HepG2 (cell line): ENCODE results near the gene ADAMTSL4. TPM values are rescaled to one million over a fixed set of nuclear protein-coding genes. Genes with fewer than 3 reads are reported as not detected.

Experiments
- CBX5 ChIP-seq: sonication (generic); formaldehyde crosslinking; IDR thresholded peaks from 2 replicates; pipeline ENCODE4 v1.4.0; 2020; ENCODE audit warnings: missing genetic modification reagents, borderline replicate concordance
- HOXA3 ChIP-seq: sonication (generic); formaldehyde crosslinking; IDR thresholded peaks from 2 replicates; pipeline ENCODE4 v1.5.0; 2020; ENCODE audit warnings: missing genetic modification reagents
- MBD4 ChIP-seq: IDR thresholded peaks from 2 replicates; pipeline ENCODE4 v1.6.1; 2012; ENCODE audit warnings: low read length, inconsistent platforms, borderline replicate concordance
- NFKB2 ChIP-seq: sonication (generic); formaldehyde crosslinking; IDR thresholded peaks from 2 replicates; pipeline ENCODE4 v1.4.0; 2020; ENCODE audit warnings: missing genetic modification reagents, borderline replicate concordance
- RBM39 ChIP-seq: fragments of 200-400 bp; formaldehyde crosslinking; IDR thresholded peaks from one replicate; pipeline ENCODE4 v1.6.1; 2018; ENCODE audit warnings: antibody characterized with exemption, mild to moderate bottlenecking, low read depth, low read length; ENCODE audit not compliant: poor library complexity, severe bottlenecking
- SIN3B ChIP-seq: fragments of 150-350 bp; IDR thresholded peaks from 2 replicates; pipeline ENCODE4 v1.6.1; 2014; ENCODE audit warnings: low read length
- TARDBP ChIP-seq: sonication (generic); formaldehyde crosslinking; IDR thresholded peaks from 2 replicates; pipeline ENCODE4 v1.8.0; 2022; ENCODE audit warnings: mild to moderate bottlenecking, missing genetic modification reagents
- ZNF777 ChIP-seq: sonication (generic); formaldehyde crosslinking; IDR thresholded peaks from 2 replicates; pipeline ENCODE4 v1.4.0; 2020; ENCODE audit warnings: missing genetic modification reagents
- polyA plus RNA-seq, 8 experiments: library from polyadenylated mRNA; depleted of rRNA in 3 of 8; stranded (reverse) in 7 of 8; unstranded in 1 of 8; fragments of >200 nt; fragmentation: Illumina TruSeq in 4 of 8; extraction: Trizol in 4 of 8; gene quantifications; 2 replicates each; pipeline versions ENCODE4 v1.2.1 to v1.2.3, GENCODE V29; 2011 to 2016; ENCODE audit warnings: low read depth in 4 of 8, missing spikeins in 1 of 8, mixed read lengths in 1 of 8; ENCODE audit not compliant: insufficient read depth in 1 of 8
- total RNA-seq, 5 experiments: library from RNA; depleted of rRNA; stranded (reverse); fragments of >200 nt; fragmentation: Illumina TruSeq; extraction: Trizol; gene quantifications; 2 replicates each; pipeline ENCODE4 v1.2.3, GENCODE V29; 2016; ENCODE audit warnings: low read depth in 1 of 5
- TF ChIP-seq, protein P1 (sequence below): sonication (generic); formaldehyde crosslinking; IDR thresholded peaks from 2 replicates; pipeline ENCODE4 v1.8.0; 2022; ENCODE audit warnings: mild to moderate bottlenecking, missing genetic modification reagents; ENCODE audit not compliant: insufficient replicate concordance
- TF ChIP-seq, protein P2 (sequence below): sonication (generic); formaldehyde crosslinking; IDR thresholded peaks from 2 replicates; pipeline ENCODE4 v1.8.1; 2023; ENCODE audit warnings: mild to moderate bottlenecking, moderate library complexity, missing genetic modification reagents
- TF ChIP-seq, protein P3 (sequence below): sonication (generic); formaldehyde crosslinking; IDR thresholded peaks from 2 replicates; pipeline ENCODE4 v1.4.0; 2020; ENCODE audit warnings: missing genetic modification reagents
- TF ChIP-seq, protein P4 (sequence below): sonication (generic); formaldehyde crosslinking; IDR thresholded peaks from 2 replicates; pipeline ENCODE4 v1.4.0; 2020; ENCODE audit warnings: missing genetic modification reagents, borderline replicate concordance
- TF ChIP-seq, protein P5 (sequence below): sonication (generic); formaldehyde crosslinking; IDR thresholded peaks from 2 replicates; pipeline ENCODE4 v1.5.1; 2020; ENCODE audit warnings: mild to moderate bottlenecking, moderate library complexity, missing genetic modification reagents

Gene ADAMTSL4
- total and polyA plus RNA-seq, 2 of the 13 experiments (the other 11 are each of a cell fraction or from before 2014, with no cell fraction given) = 3.9 to 16.4 TPM

DNA sequence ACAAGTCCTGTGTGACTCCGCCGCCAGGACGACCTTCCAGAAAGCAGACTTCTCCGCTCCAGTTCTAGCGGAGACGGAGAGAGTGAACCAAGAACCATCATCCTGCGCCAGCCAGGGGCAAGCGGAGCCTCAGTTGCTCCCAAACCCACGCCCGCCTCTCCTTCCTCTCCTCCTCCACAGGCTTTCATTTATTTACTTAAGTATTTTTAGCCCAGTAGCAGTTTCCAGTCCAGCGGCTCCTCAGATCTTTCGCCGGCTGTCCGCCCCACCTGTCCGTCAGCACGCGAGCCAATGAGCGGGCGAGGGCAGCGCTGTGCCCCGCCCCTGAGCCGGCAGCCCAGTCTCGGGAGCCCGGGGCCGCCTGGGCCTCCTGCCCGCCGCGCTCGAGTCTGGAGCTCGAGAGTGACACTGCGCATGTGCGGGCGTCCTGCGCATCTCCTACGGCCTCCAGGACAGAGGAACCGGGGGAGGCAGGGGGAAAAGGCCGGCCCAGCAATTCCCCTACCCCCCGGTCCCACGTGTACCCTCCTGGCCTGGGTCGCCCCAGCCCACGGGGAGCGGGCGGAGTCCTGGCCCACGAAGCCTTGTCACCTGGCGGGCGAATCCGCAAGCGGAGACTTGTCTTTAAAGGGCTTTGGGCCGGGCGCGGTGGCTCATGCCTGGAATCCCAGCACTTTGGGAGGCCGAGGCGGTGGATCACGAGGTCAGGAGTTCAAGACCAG is 33.7 kb upstream of the ADAMTSL4 start, which contains the start of gene FALEC (continued):
- TF ChIP-seq, protein P1, sequence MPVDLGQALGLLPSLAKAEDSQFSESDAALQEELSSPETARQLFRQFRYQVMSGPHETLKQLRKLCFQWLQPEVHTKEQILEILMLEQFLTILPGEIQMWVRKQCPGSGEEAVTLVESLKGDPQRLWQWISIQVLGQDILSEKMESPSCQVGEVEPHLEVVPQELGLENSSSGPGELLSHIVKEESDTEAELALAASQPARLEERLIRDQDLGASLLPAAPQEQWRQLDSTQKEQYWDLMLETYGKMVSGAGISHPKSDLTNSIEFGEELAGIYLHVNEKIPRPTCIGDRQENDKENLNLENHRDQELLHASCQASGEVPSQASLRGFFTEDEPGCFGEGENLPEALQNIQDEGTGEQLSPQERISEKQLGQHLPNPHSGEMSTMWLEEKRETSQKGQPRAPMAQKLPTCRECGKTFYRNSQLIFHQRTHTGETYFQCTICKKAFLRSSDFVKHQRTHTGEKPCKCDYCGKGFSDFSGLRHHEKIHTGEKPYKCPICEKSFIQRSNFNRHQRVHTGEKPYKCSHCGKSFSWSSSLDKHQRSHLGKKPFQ = no peak
- TF ChIP-seq, protein P2, sequence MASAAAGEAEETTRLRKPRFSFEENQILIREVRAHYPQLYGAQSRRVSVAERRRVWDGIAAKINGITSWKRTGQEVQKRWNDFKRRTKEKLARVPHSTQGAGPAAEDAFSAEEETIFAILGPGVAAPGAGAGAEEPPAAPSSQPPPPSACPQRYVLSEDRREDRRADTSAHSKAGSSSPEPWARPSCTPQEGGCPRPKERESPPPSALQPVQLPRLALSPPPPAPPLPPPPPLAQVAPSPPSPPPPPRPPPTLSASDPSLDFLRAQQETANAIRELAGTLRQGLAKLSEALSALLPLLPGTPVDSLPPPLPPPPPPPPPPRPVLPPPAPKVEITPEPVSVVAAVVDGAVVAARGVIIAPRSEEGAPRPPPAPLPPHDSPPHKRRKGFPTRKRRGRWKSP = peak; percentile 34; the same call in 1 of the 2 replicates
- TF ChIP-seq, protein P3, sequence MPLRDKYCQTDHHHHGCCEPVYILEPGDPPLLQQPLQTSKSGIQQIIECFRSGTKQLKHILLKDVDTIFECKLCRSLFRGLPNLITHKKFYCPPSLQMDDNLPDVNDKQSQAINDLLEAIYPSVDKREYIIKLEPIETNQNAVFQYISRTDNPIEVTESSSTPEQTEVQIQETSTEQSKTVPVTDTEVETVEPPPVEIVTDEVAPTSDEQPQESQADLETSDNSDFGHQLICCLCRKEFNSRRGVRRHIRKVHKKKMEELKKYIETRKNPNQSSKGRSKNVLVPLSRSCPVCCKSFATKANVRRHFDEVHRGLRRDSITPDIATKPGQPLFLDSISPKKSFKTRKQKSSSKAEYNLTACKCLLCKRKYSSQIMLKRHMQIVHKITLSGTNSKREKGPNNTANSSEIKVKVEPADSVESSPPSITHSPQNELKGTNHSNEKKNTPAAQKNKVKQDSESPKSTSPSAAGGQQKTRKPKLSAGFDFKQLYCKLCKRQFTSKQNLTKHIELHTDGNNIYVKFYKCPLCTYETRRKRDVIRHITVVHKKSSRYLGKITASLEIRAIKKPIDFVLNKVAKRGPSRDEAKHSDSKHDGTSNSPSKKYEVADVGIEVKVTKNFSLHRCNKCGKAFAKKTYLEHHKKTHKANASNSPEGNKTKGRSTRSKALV (CRISPR knock-in tag) = peak; percentile 51; the same call in 1 of the 2 replicates
- TF ChIP-seq MBD4 = no peak
- no peak for TF ChIP-seq HOXA3
- TF ChIP-seq, protein P4, sequence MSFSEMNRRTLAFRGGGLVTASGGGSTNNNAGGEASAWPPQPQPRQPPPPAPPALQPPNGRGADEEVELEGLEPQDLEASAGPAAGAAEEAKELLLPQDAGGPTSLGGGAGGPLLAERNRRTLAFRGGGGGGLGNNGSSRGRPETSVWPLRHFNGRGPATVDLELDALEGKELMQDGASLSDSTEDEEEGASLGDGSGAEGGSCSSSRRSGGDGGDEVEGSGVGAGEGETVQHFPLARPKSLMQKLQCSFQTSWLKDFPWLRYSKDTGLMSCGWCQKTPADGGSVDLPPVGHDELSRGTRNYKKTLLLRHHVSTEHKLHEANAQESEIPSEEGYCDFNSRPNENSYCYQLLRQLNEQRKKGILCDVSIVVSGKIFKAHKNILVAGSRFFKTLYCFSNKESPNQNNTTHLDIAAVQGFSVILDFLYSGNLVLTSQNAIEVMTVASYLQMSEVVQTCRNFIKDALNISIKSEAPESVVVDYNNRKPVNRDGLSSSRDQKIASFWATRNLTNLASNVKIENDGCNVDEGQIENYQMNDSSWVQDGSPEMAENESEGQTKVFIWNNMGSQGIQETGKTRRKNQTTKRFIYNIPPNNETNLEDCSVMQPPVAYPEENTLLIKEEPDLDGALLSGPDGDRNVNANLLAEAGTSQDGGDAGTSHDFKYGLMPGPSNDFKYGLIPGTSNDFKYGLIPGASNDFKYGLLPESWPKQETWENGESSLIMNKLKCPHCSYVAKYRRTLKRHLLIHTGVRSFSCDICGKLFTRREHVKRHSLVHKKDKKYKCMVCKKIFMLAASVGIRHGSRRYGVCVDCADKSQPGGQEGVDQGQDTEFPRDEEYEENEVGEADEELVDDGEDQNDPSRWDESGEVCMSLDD = peak; percentile 22; the same call in 1 of the 2 replicates
- no peak for TF ChIP-seq NFKB2 (CRISPR knock-in tag)
- TF ChIP-seq SIN3B = no peak
- no peak; the same call in 1 of the 2 replicates for TF ChIP-seq TARDBP (CRISPR knock-in tag)
- TF ChIP-seq, protein P5, sequence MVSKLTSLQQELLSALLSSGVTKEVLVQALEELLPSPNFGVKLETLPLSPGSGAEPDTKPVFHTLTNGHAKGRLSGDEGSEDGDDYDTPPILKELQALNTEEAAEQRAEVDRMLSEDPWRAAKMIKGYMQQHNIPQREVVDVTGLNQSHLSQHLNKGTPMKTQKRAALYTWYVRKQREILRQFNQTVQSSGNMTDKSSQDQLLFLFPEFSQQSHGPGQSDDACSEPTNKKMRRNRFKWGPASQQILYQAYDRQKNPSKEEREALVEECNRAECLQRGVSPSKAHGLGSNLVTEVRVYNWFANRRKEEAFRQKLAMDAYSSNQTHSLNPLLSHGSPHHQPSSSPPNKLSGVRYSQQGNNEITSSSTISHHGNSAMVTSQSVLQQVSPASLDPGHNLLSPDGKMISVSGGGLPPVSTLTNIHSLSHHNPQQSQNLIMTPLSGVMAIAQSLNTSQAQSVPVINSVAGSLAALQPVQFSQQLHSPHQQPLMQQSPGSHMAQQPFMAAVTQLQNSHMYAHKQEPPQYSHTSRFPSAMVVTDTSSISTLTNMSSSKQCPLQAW (CRISPR knock-in tag) = peak; percentile 25; the same call in 1 of the 2 replicates
- peak; percentile 78 for TF ChIP-seq RBM39
- TF ChIP-seq ZNF777 (CRISPR knock-in tag) = 0 out of 2 replicates have a peak, but pooled peaks have one; percentile 23
- no peak; the same call in 1 of the 2 replicates for TF ChIP-seq CBX5 (CRISPR knock-in tag)
